Nephron (organoid): ENCODE measurements around the gene KRT35.

Experiments
- H3K27ac Mint-ChIP-seq, 3 experiments: 2 replicates each; pipeline ENCODE4 v1.8.0; 2020; ENCODE audit warnings: mixed read lengths in 3 of 3, mild to moderate bottlenecking in 2 of 3, moderate library complexity in 1 of 3
- H3K27me3 Mint-ChIP-seq: 2 replicates; pipeline ENCODE4 v1.8.0; 2021; ENCODE audit warnings: low read depth, mild to moderate bottlenecking, moderate library complexity, mixed read lengths
- H3K36me3 Mint-ChIP-seq: 2 replicates; pipeline ENCODE4 v1.8.0; 2020; ENCODE audit warnings: low read depth, mixed read lengths
- H3K4me1 Mint-ChIP-seq: 2 replicates; pipeline ENCODE4 v1.8.0; 2020; ENCODE audit warnings: mixed read lengths
- H3K4me3 Mint-ChIP-seq, 3 experiments: 2 replicates each; pipeline ENCODE4 v1.8.0; 2020; ENCODE audit warnings: mild to moderate bottlenecking in 3 of 3, mixed read lengths in 3 of 3, moderate library complexity in 2 of 3
- H3K9me3 Mint-ChIP-seq: 2 replicates; pipeline ENCODE4 v1.8.0; 2020; ENCODE audit warnings: mixed read lengths
- CTCF ChIP-seq, 3 experiments: fragments of 200-600 bp; sonication (generic); IDR thresholded peaks; one replicate each; pipeline ENCODE4 v1.5.0; 2021; ENCODE audit warnings: antibody characterized with exemption in 3 of 3; ENCODE audit not compliant: unreplicated experiment in 3 of 3

The KRT35 gene

GRCh38 chr17:41483531-41483930 is 2.6 kb upstream of the KRT35 start:
- no peak overlapping the region for H3K4me3 Mint-ChIP-seq
- no peak overlapping the region for H3K27ac Mint-ChIP-seq
- H3K27me3 Mint-ChIP-seq, result peaks cover 9% of the 10 kb centered on the region
- no peaks in the 10 kb centered on the region for H3K36me3 Mint-ChIP-seq
- no peaks in the 10 kb centered on the region for H3K9me3 Mint-ChIP-seq
- TF ChIP-seq CTCF (IDR thresholded peaks at IDR 0.05; ENCODE audit: unreplicated experiment in 3 of 3), result no peak
- no peaks in the 10 kb centered on the region for H3K4me1 Mint-ChIP-seq

GRCh38 chr17:41480581-41480980 is 370 bp downstream of the KRT35 start:
- no peak for TF ChIP-seq CTCF (IDR thresholded peaks at IDR 0.05; ENCODE audit: unreplicated experiment in 3 of 3)
- Mint-ChIP-seq H3K27ac (no peak overlapping the region), H3K9me3 (no peaks in the 10 kb centered on the region), H3K36me3 (no peaks in the 10 kb centered on the region), H3K4me3 (no peak overlapping the region), H3K4me1 (no peaks in the 10 kb centered on the region), H3K27me3 (peaks cover 6% of the 10 kb centered on the region)

- Mint-ChIP-seq H3K27ac (no peak overlapping the region), H3K9me3 (no peaks in the 10 kb centered on the region), H3K36me3 (no peaks in the 10 kb centered on the region), H3K4me3 (no peak overlapping the region), H3K4me1 (no peaks in the 10 kb centered on the region), H3K27me3 (peaks cover 4% of the 10 kb centered on the region)
- no peak for TF ChIP-seq CTCF (IDR thresholded peaks at IDR 0.05; ENCODE audit: unreplicated experiment in 3 of 3)
Measured at GRCh38 chr17:41480136-41480535, 815 bp downstream of the KRT35 start.

GRCh38 chr17:41478237-41478636 is 2.7 kb downstream of the KRT35 start:
- H3K27me3 Mint-ChIP-seq, result peaks cover 4% of the 10 kb centered on the region

GRCh38 chr17:41476866-41477815 is 3.8 kb downstream of the KRT35 start:
- H3K4me1 Mint-ChIP-seq, result no peaks in the 10 kb centered on the region

More at GRCh38 chr17:41478237-41478636, 2.7 kb downstream of the KRT35 start:
- H3K36me3 Mint-ChIP-seq, result no peaks in the 10 kb centered on the region
- H3K9me3 Mint-ChIP-seq, result no peaks in the 10 kb centered on the region
- no peak overlapping the region for H3K4me3 Mint-ChIP-seq
- no peak overlapping the region for H3K27ac Mint-ChIP-seq
- no peak for TF ChIP-seq CTCF (IDR thresholded peaks at IDR 0.05; ENCODE audit: unreplicated experiment in 3 of 3)
- H3K4me1 Mint-ChIP-seq, result no peaks in the 10 kb centered on the region

More at GRCh38 chr17:41476866-41477815, 3.8 kb downstream of the KRT35 start:
- peaks cover 6% of the 10 kb centered on the region for H3K9me3 Mint-ChIP-seq
- peaks cover 4% of the 10 kb centered on the region for H3K27me3 Mint-ChIP-seq
- H3K4me3 Mint-ChIP-seq, result no peak overlapping the region
- TF ChIP-seq CTCF (IDR thresholded peaks at IDR 0.05; ENCODE audit: unreplicated experiment in 3 of 3), result no peak
- no peaks in the 10 kb centered on the region for H3K36me3 Mint-ChIP-seq
- peak overlapping the region in 1 of 3 experiments; percentile 25 for H3K27ac Mint-ChIP-seq
